ENCODE measurements around the gene ANTXR2. TPM values are rescaled to one million over a fixed set of nuclear protein-coding genes. Genes with fewer than 3 reads are reported as not detected.

ANTXR2 gene
- total RNA-seq, 1 experiment from 2014 or later: 31.0 TPM

- ChIA-PET CTCF (no interaction called here), POLR2A (interaction anchor here (0.7 kb wide), 1 partner anchor 10 kb away, joined by 3 read pairs; no protein-coding TSS in a partner anchor)
- peaks cover 32% of the 10 kb centered on the region for H3K9me3 Mint-ChIP-seq (ENCODE audit: unreplicated experiment)
These were observed 38.2 kb upstream of the ANTXR2 start for GRCh38 chr4:80111276-80111675.

GRCh38 chr4:80107374-80107773, 34.3 kb upstream of the ANTXR2 start:
- ChIA-PET POLR2A (interaction anchor here (0.6 to 1.0 kb wide), 2 partner anchors 35 to 36 kb away, joined by 3 read pairs; no protein-coding TSS in a partner anchor), CTCF (interaction anchor here (0.9 to 1.2 kb wide), 2 partner anchors 76 to 78 kb away, joined by 3 read pairs; no protein-coding TSS in a partner anchor)
- no TSS peak for BruUV-seq (replicated peaks)
- DNase-seq (ENCODE audit: unreplicated experiment): no peak
- no peaks in the 10 kb centered on the region for H3K27me3 Mint-ChIP-seq (ENCODE audit: insufficient read depth, unreplicated experiment)
- intact Hi-C loops (cut with micrococcal nuclease): no loop called here
- H3K4me1 Mint-ChIP-seq (ENCODE audit: insufficient read depth, unreplicated experiment): no peaks in the 10 kb centered on the region
- TF ChIP-seq CTCF (IDR thresholded peaks at IDR 0.05; ENCODE audit: unreplicated experiment): no peak
- peaks cover 27% of the 10 kb centered on the region for H3K9me3 Mint-ChIP-seq (ENCODE audit: unreplicated experiment)
- no peak overlapping the region for H3K27ac Mint-ChIP-seq (ENCODE audit: low read depth, unreplicated experiment)
- no peaks in the 10 kb centered on the region for H3K36me3 Mint-ChIP-seq (ENCODE audit: insufficient read depth, unreplicated experiment)
- no peak overlapping the region for H3K4me3 Mint-ChIP-seq (ENCODE audit: unreplicated experiment)

More at GRCh38 chr4:80111276-80111675, 38.2 kb upstream of the ANTXR2 start:
- H3K27me3 Mint-ChIP-seq (ENCODE audit: insufficient read depth, unreplicated experiment): no peaks in the 10 kb centered on the region
- DNase-seq (ENCODE audit: unreplicated experiment): no peak
- H3K27ac Mint-ChIP-seq (ENCODE audit: low read depth, unreplicated experiment): no peak overlapping the region
- TF ChIP-seq CTCF (IDR thresholded peaks at IDR 0.05; ENCODE audit: unreplicated experiment): no peak
- no peak overlapping the region for H3K4me3 Mint-ChIP-seq (ENCODE audit: unreplicated experiment)
- intact Hi-C loops (cut with micrococcal nuclease): no loop called here
- H3K4me1 Mint-ChIP-seq (ENCODE audit: insufficient read depth, unreplicated experiment): no peaks in the 10 kb centered on the region
- H3K36me3 Mint-ChIP-seq (ENCODE audit: insufficient read depth, unreplicated experiment): no peaks in the 10 kb centered on the region
- no TSS peak for BruUV-seq (replicated peaks)

GRCh38 chr4:80104927-80105326, 31.9 kb upstream of the ANTXR2 start:
- no peak overlapping the region for H3K27ac Mint-ChIP-seq (ENCODE audit: low read depth, unreplicated experiment)
- no TSS peak for BruUV-seq (replicated peaks)
- intact Hi-C loops (cut with micrococcal nuclease): no loop called here
- no peak for TF ChIP-seq CTCF (IDR thresholded peaks at IDR 0.05; ENCODE audit: unreplicated experiment)
- peaks cover 26% of the 10 kb centered on the region for H3K9me3 Mint-ChIP-seq (ENCODE audit: unreplicated experiment)
- DNase-seq (ENCODE audit: unreplicated experiment): no peak
- H3K4me1 Mint-ChIP-seq (ENCODE audit: insufficient read depth, unreplicated experiment): peaks cover 11% of the 10 kb centered on the region
- ChIA-PET POLR2A (no interaction called here), CTCF (interaction anchor here (0.8 to 0.9 kb wide), 2 partner anchors 78 to 116 kb away, joined by 3 to 4 read pairs; no protein-coding TSS in a partner anchor)
- no peaks in the 10 kb centered on the region for H3K27me3 Mint-ChIP-seq (ENCODE audit: insufficient read depth, unreplicated experiment)
- H3K4me3 Mint-ChIP-seq (ENCODE audit: unreplicated experiment): no peak overlapping the region
- no peaks in the 10 kb centered on the region for H3K36me3 Mint-ChIP-seq (ENCODE audit: insufficient read depth, unreplicated experiment)

- BruUV-seq (replicated peaks): no TSS peak
- CTCF ChIA-PET: interaction anchor here (0.7 kb wide), 1 partner anchor 112 kb away, joined by 3 read pairs; no protein-coding TSS in a partner anchor
- peaks cover 24% of the 10 kb centered on the region for H3K9me3 Mint-ChIP-seq (ENCODE audit: unreplicated experiment)
- no peaks in the 10 kb centered on the region for H3K27me3 Mint-ChIP-seq (ENCODE audit: insufficient read depth, unreplicated experiment)
- H3K4me3 Mint-ChIP-seq (ENCODE audit: unreplicated experiment): no peak overlapping the region
- intact Hi-C loops (cut with micrococcal nuclease): no loop called here
- peaks cover 11% of the 10 kb centered on the region for H3K4me1 Mint-ChIP-seq (ENCODE audit: insufficient read depth, unreplicated experiment)
- TF ChIP-seq CTCF (IDR thresholded peaks at IDR 0.05; ENCODE audit: unreplicated experiment): no peak
- H3K36me3 Mint-ChIP-seq (ENCODE audit: insufficient read depth, unreplicated experiment): no peaks in the 10 kb centered on the region
- H3K27ac Mint-ChIP-seq (ENCODE audit: low read depth, unreplicated experiment): no peak overlapping the region
- POLR2A ChIA-PET: no interaction called here
- no peak for DNase-seq (ENCODE audit: unreplicated experiment)
These were observed 30.6 kb upstream of the ANTXR2 start for GRCh38 chr4:80103629-80104028.
